Measurements from ENCODE around the gene NTN3.
A peak's percentile ranks its signal among the peaks of the same experiment; 100 is the strongest.
"Not testable (repeated sequence)": the region's sequence is repeated elsewhere in the genome, so short reads cannot be mapped to it uniquely, and the experiment has no call there.

The NTN3 gene

GRCh38 chr16:2441143-2441804 lies 29.8 kb upstream of the NTN3 start:
- not testable (repeated sequence) for DNase-seq

- DNase-seq = no peak
Measured at GRCh38 chr16:2443555-2443954, 27.5 kb upstream of the NTN3 start.

GRCh38 chr16:2447920-2448583 lies 23.0 kb upstream of the NTN3 start:
- DNase-seq = no peak

DNA sequence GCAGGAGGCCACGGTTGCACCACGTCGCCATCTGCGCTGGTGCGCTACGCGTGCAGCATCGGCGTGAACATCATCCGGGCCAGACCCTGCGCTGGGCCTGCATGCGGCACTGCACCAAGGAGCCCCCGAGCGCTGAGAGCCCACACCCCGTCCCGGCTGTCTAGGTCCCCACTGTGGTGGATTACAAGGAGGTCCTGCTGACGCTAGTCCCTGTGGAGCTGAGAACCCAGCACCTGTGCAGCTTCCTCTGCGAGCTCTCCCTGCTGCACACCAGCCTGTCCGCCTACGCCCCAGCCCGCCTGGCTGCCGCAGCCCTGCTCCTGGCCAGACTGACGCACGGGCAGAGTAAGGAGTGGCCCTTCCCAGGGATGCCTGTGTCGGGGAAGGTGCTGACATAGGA lies 22.0 kb upstream of the NTN3 start:
- no peak for DNase-seq

DNA sequence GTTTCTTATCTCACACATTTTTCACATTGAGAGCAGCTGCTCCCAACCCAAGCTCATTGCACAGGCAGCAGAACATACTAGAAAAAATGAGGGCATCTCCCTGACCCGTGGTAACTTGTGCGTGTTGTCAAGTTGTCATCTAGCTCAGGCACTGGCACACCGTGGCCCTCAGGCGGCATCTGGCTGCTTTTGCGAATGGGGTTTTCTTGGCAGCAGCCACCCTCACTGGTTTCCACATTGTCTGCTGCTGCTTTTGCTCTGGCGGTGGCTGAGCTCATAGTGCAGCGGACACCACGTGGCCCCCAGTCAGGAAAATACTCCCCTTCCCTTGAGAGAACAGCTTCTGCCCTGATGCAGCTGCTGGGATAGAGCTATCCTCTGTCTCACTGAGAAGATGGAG lies 20.6 kb upstream of the NTN3 start:
- no peak for DNase-seq

GRCh38 chr16:2450975-2451381 lies 20.1 kb upstream of the NTN3 start:
- DNase-seq = no peak

GRCh38 chr16:2451851-2452320 lies 19.2 kb upstream of the NTN3 start:
- DNase-seq = no peak

- DNase-seq = no peak
Measured at GRCh38 chr16:2452650-2453049, 18.4 kb upstream of the NTN3 start.

DNA sequence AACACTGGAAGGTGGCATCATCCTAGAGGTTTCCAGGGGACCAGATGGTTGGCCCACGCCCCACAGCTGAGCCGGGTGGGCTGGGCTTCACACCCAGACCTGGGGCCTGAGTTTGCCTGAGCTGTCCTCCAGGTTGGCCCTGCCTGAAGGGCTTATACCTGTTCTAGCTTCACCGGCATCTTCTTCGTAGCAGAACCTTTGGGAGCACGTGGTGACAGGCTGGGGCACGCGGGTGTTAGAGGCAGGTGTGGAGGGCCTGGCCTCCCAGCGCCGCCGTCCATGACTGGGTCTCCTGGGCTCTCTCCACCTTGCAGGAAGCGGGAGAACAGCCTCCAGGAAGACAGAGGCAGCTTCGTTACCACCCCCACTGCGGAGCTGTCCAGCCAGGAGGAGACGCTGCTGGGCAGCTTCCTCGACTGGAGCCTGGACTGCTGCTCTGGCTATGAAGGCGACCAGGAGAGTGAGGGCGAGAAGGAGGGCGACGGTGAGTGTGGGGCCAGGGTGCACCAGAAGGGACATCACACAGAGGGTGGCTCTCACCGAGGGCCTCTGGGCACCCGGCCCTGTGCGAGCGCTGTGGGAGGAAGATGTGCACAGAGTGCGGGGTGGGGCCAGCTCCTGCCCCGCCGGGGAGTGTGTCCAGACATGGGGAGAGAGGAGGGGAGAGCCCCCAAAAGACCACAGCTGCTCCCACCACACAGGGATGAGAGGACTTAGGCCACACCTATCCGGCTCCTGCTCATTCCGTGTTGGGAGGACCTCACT lies 15.8 kb upstream of the NTN3 start:
- no peak for DNase-seq

DNA sequence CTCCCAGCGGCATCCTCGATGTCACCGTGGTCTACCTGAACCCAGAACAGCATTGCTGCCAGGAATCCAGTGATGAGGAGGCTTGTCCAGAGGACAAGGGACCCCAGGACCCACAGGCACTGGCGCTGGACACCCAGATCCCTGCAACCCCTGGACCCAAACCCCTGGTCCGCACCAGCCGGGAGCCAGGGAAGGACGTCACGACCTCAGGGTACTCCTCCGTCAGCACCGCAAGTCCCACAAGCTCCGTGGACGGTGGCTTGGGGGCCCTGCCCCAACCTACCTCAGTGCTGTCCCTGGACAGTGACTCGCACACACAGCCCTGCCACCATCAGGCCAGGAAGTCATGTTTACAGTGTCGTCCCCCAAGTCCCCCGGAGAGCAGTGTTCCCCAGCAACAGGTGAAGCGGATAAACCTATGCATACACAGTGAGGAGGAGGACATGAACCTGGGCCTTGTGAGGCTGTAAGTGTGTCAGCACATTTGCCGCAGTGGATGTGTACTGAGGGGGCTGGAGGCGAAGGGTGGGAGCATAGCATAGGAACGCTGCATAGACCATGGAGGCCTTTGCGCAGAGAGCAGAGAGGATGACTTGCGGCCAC lies 14.4 kb upstream of the NTN3 start:
- no peak for DNase-seq

GRCh38 chr16:2457267-2457666 lies 13.8 kb upstream of the NTN3 start:
- no peak for DNase-seq

DNA sequence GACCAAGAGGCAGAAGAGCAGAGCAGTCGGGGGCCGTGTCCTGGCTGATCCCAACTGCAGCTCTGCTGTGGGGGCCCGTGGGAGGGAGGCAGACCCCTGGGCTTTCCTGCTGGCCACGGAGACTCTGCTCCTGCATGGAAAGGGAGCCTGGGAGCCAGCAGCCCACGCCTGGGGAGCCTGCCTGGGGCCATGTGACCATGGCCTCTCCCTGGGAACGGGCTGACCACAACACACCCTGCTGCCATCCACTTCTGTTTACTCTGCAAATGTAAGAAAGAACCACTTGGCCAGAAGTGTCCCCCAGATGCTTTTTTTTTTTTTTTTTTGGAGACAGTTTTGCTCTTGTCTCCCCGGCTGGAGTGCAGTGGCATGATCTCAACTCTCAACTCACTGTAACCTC lies 13.2 kb upstream of the NTN3 start:
- DNase-seq = no peak

- no peak for DNase-seq
Measured at GRCh38 chr16:2458887-2459646, 12.0 kb upstream of the NTN3 start.

GRCh38 chr16:2459647-2460390 lies 11.3 kb upstream of the NTN3 start, which contains the start of gene TEDC2:
Gene TEDC2 (plus strand): TSS chr16:2460109. CDS start chr16:2460145, 36 bp downstream.
- DNase-seq = peak; percentile 97

GRCh38 chr16:2460391-2460713 lies 10.7 kb upstream of the NTN3 start:
- no peak for DNase-seq

DNA sequence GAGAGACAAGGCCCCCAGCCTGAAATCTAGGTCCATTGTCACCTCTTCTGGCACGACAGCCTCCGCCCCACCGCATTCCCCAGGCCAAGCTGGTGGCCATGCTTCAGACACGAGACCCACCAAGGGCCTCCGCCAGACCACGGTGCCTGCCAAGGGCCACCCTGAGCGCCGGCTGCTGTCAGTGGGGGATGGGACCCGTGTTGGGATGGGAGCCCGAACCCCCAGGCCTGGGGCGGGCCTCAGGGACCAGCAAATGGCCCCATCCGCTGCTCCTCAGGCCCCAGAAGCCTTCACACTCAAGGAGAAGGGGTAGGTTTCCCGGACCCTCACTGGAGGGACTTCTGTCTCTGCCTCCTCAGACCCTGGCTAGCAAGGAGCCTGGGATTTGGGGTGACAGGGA lies 10.2 kb upstream of the NTN3 start:
- no peak for DNase-seq

DNA sequence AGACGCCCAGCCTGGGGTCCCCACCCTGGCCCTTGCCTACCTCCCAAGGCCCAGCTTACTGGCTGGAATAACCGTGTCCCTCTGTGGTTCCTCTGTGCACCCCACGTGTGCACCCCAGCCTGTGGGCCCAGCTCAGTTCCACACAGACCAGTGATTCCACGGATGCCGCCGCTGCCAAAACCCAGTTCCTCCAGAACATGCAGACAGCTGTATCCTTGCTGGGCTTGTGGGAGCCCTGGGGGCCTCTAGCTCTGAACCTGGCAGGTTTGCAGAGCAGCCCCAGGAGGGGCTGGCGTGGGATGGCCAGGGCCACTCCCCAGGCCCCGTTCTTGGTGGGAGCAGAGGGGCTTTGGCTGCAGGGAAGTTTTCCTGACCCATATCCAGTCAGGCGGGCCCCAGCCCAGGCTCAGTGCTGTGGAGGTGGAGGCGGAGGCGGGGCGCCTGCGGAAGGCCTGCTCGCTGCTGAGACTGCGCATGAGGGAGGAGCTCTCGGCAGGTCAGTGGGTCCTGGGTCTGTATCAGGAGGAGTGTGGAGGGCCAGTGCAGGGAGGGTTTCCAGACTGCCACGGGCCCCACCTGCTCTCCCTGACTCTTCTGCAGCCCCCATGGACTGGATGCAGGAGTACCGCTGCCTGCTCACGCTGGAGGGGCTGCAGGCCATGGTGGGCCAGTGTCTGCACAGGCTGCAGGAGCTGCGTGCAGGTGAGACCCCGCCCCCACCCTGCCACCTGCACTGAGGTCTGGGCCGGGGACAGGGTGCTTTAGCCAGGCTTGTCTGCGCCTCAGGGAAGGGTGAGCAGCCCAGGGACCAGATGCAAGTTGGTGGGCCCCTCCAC lies 8.8 kb upstream of the NTN3 start:
- no peak for DNase-seq

DNA sequence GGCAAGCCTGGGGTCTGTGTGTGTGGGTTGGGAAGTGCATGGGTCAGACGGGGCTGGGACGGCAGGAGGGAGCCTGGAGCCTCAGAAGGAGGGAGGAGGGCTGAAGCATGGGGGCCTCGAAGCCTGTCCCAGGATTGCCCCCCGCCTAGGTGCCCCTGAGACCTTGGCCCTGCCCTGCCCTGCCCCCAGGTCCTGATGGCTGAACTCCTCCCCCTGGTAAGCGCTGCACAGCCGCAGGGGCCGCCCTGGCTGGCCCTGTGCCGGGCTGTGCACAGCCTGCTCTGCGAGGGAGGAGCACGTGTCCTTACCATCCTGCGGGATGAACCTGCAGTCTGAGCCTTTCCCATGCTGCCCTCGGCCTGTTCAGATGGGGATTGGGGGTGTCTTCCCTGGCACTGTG lies 6.8 kb upstream of the NTN3 start:
- no peak for DNase-seq

GRCh38 chr16:2465653-2466415 lies 5.3 kb upstream of the NTN3 start:
- DNase-seq = no peak
